Measurements from ENCODE around the gene PAPPA2. TPM values are rescaled to one million over a fixed set of nuclear protein-coding genes. Genes with fewer than 3 reads are reported as not detected.

The PAPPA2 gene
- total RNA-seq, 2 donors from 2014 or later = 1.3 TPM; not detected in 1

DNA sequence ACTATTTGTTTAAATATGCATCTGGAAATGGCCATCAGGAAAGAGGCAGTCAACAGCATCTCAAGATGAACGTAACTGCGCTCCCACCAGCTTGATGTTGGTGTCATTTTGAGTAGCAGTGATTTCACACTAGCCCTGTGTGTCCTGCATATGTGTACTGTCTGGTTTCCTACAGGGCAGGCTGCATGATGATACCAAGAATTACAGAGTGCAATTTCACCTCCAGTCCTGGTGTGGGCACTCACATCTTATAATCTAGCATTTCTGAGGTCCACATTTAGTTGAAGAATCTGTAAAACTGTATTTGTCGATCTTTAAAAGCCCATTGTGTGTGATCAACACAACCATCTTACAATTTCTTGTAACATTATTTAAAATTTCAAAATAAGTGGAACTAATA lies 336.4 kb downstream of the PAPPA2 start:
- H3K9ac ChIP-seq (ENCODE audit: extremely low read depth, low read length, poor library complexity, severe bottlenecking) = no peak overlapping the region
- TF ChIP-seq, protein P1, sequence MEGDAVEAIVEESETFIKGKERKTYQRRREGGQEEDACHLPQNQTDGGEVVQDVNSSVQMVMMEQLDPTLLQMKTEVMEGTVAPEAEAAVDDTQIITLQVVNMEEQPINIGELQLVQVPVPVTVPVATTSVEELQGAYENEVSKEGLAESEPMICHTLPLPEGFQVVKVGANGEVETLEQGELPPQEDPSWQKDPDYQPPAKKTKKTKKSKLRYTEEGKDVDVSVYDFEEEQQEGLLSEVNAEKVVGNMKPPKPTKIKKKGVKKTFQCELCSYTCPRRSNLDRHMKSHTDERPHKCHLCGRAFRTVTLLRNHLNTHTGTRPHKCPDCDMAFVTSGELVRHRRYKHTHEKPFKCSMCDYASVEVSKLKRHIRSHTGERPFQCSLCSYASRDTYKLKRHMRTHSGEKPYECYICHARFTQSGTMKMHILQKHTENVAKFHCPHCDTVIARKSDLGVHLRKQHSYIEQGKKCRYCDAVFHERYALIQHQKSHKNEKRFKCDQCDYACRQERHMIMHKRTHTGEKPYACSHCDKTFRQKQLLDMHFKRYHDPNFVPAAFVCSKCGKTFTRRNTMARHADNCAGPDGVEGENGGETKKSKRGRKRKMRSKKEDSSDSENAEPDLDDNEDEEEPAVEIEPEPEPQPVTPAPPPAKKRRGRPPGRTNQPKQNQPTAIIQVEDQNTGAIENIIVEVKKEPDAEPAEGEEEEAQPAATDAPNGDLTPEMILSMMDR (conservative IDR thresholded peaks at IDR 0.05) = no peak
- Mint-ChIP-seq H3K4me3 (no peak overlapping the region), H3K27me3 (ENCODE audit: insufficient read depth) (no peaks in the 10 kb centered on the region), H3K4me1 (peaks cover 18% of the 10 kb centered on the region), H3K27ac (no peak overlapping the region), H3K36me3 (ENCODE audit: low read depth) (no peaks in the 10 kb centered on the region), H3K9me3 (no peaks in the 10 kb centered on the region)
- H3K9me3 ChIP-seq (ENCODE audit: control insufficient read depth, low read length) = no peaks in the 10 kb centered on the region
- no peak overlapping the region for H3K4me3 ChIP-seq (ENCODE audit: low read length)
- peak; percentile 13 for DNase-seq
- H3K27me3 ChIP-seq (ENCODE audit: control insufficient read depth, insufficient read depth, low read length, poor library complexity, severe bottlenecking) = no peaks in the 10 kb centered on the region
- no peak overlapping the region for H3K27ac ChIP-seq (ENCODE audit: low read depth, low read length)
- H3K36me3 ChIP-seq (ENCODE audit: control insufficient read depth, insufficient read depth, low read length) = no peaks in the 10 kb centered on the region
- WGBS, 2 experiments (ENCODE audit: insufficient coverage in 1 of 2, insufficient read length in 1 of 2) = 90 to 91% methylated on average over 2 to 3 of the region's 3 CpGs
- H3K4me1 ChIP-seq (ENCODE audit: control insufficient read depth, insufficient read depth, low read length) = no peaks in the 10 kb centered on the region

DNA sequence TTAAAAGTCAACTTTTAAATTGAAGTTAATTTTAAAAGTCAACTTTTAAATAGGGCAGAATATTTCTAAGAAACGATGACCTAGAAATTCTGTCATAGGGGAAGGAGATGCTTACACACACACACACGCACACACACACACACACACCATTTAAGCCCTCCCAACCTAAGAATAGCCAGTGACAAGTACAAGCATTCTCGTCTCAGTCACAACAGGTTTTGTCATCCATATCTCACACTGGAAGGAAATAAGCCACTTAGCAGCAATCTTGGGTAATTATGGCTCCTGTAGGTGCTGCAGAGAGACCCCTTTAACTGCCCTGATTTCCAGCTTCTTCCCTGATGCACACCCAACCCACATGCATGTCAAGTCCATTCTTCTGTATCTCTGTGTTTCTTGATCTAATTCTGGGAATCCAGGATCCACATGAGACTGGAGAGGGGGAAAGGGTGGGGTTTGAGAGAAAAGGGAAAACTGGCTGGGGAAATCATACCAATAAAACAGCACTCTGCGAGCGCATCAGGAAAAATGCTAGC lies 338.1 kb downstream of the PAPPA2 start:
- H3K27ac Mint-ChIP-seq = no peak overlapping the region
- Histone ChIP-seq H3K4me1 (ENCODE audit: control insufficient read depth, insufficient read depth, low read length) (no peaks in the 10 kb centered on the region), H3K9ac (ENCODE audit: extremely low read depth, low read length, poor library complexity, severe bottlenecking) (no peak overlapping the region), H3K27ac (ENCODE audit: low read depth, low read length) (peak overlapping the region; percentile 21), H3K9me3 (ENCODE audit: control insufficient read depth, low read length) (no peaks in the 10 kb centered on the region), H3K36me3 (ENCODE audit: control insufficient read depth, insufficient read depth, low read length) (no peaks in the 10 kb centered on the region), H3K27me3 (ENCODE audit: control insufficient read depth, insufficient read depth, low read length, poor library complexity, severe bottlenecking) (no peaks in the 10 kb centered on the region), H3K4me3 (ENCODE audit: low read length) (no peak overlapping the region)
- 73 to 78% methylated on average over 3 to 5 of the region's 5 CpGs for WGBS, 2 experiments (ENCODE audit: insufficient coverage in 1 of 2, insufficient read length in 1 of 2)
- H3K4me3 Mint-ChIP-seq = no peak overlapping the region
- H3K36me3 Mint-ChIP-seq (ENCODE audit: low read depth) = no peaks in the 10 kb centered on the region
- H3K9me3 Mint-ChIP-seq = no peaks in the 10 kb centered on the region
- H3K27me3 Mint-ChIP-seq (ENCODE audit: insufficient read depth) = no peaks in the 10 kb centered on the region
- TF ChIP-seq, protein P1 (conservative IDR thresholded peaks at IDR 0.05) = no peak
- H3K4me1 Mint-ChIP-seq = peaks cover 18% of the 10 kb centered on the region
- DNase-seq = peak; percentile 42

DNA sequence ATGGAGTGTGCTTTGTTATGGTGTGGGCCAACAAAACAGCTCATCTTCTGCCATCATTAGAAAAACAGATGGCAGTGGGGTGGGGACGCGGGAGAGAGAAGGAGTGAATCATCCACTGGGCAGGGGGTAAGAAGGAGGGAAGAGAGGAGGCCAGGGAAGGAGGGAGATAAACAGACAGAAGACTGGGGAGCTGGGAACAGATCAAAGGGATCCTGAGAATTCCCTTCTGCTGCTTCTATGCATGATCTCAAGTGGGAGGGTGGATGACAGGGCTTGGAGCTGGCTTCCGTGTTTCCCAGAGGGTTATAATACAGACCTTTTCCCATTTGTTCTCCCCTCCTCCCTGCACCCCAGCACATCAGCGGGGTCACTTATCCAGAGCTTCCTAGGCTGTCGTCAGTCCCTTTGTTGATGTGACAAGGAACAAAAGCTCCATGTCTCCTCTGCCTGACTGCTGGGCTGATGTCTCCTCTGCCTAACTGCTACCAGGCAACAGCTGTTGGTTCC lies 338.6 kb downstream of the PAPPA2 start:
- H3K9me3 ChIP-seq (ENCODE audit: control insufficient read depth, low read length) = no peaks in the 10 kb centered on the region
- WGBS, 2 experiments (ENCODE audit: insufficient coverage in 1 of 2, insufficient read length in 1 of 2) = 33 to 38% methylated on average over 4 to 5 of the region's 5 CpGs
- Mint-ChIP-seq H3K27ac (no peak overlapping the region), H3K9me3 (no peaks in the 10 kb centered on the region), H3K4me3 (no peak overlapping the region), H3K4me1 (peaks cover 18% of the 10 kb centered on the region), H3K27me3 (ENCODE audit: insufficient read depth) (no peaks in the 10 kb centered on the region), H3K36me3 (ENCODE audit: low read depth) (no peaks in the 10 kb centered on the region)
- TF ChIP-seq, protein P1 (conservative IDR thresholded peaks at IDR 0.05) = no peak
- H3K27me3 ChIP-seq (ENCODE audit: control insufficient read depth, insufficient read depth, low read length, poor library complexity, severe bottlenecking) = no peaks in the 10 kb centered on the region
- H3K27ac ChIP-seq (ENCODE audit: low read depth, low read length) = peak overlapping the region; percentile 45
- H3K36me3 ChIP-seq (ENCODE audit: control insufficient read depth, insufficient read depth, low read length) = no peaks in the 10 kb centered on the region
- H3K9ac ChIP-seq (ENCODE audit: extremely low read depth, low read length, poor library complexity, severe bottlenecking) = no peak overlapping the region
- H3K4me1 ChIP-seq (ENCODE audit: control insufficient read depth, insufficient read depth, low read length) = no peaks in the 10 kb centered on the region
- H3K4me3 ChIP-seq (ENCODE audit: low read length) = no peak overlapping the region
- peak; percentile 68 for DNase-seq

Measured in endodermal cell (in vitro differentiated cells).